Measurements from ENCODE around the gene HECTD1.

- TF ChIP-seq CTCF (IDR thresholded peaks at IDR 0.05) (no peak), POLR2A (IDR thresholded peaks at IDR 0.05) (no peak)
These were observed 49.1 kb upstream of the HECTD1 start for GRCh38 chr14:31256534-31257243.
